ENCODE measurements around the gene CTDSPL2. TPM values are rescaled to one million over a fixed set of nuclear protein-coding genes. Genes with fewer than 3 reads are reported as not detected.

Gene CTDSPL2
- total RNA-seq, 4 donors from 2014 or later: 35.2 to 52.2 (median 44.4) TPM

DNA sequence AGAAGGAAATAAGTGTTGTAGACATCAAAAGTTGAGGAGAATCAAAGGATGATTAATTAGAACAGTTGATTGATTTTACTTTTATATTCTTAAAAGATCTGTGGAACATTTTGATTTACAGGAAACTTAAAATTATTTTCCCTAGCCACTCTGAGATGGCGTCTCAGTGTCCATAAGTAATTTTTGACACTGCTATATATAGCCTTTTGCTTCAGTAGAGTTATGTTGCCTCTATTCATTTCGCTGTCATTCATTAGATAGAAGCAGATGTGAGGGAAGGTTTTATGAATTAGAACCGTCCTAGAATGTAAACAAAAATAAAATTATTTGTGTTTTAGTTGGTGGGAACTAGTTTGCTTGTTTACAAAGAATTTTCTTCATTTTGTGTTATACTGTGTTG is 58.5 kb downstream of the CTDSPL2 start:
- TF ChIP-seq, protein P1, sequence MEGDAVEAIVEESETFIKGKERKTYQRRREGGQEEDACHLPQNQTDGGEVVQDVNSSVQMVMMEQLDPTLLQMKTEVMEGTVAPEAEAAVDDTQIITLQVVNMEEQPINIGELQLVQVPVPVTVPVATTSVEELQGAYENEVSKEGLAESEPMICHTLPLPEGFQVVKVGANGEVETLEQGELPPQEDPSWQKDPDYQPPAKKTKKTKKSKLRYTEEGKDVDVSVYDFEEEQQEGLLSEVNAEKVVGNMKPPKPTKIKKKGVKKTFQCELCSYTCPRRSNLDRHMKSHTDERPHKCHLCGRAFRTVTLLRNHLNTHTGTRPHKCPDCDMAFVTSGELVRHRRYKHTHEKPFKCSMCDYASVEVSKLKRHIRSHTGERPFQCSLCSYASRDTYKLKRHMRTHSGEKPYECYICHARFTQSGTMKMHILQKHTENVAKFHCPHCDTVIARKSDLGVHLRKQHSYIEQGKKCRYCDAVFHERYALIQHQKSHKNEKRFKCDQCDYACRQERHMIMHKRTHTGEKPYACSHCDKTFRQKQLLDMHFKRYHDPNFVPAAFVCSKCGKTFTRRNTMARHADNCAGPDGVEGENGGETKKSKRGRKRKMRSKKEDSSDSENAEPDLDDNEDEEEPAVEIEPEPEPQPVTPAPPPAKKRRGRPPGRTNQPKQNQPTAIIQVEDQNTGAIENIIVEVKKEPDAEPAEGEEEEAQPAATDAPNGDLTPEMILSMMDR (IDR thresholded peaks at IDR 0.05): no peak
- TF ChIP-seq POLR2A (IDR thresholded peaks at IDR 0.05) (no peak), EP300 (IDR thresholded peaks at IDR 0.05) (no peak)
- Histone ChIP-seq H3K4me3 (no peak overlapping the region), H3K27me3 (no peaks in the 10 kb centered on the region), H3K36me3 (peaks cover 0 to 44% (median 2%) of the 10 kb centered on the region in 3 donors), H3K4me1 (peaks cover 0 to 15% (median 0%) of the 10 kb centered on the region in 4 donors), H3K27ac (no peak overlapping the region), H3K9me3 (no peaks in the 10 kb centered on the region)
- WGBS, 2 donors: 61 to 65% methylated on average over 3 of the region's 3 CpGs
- DNase-seq (ENCODE audit: low spot score in 2 of 2): no peak

DNA sequence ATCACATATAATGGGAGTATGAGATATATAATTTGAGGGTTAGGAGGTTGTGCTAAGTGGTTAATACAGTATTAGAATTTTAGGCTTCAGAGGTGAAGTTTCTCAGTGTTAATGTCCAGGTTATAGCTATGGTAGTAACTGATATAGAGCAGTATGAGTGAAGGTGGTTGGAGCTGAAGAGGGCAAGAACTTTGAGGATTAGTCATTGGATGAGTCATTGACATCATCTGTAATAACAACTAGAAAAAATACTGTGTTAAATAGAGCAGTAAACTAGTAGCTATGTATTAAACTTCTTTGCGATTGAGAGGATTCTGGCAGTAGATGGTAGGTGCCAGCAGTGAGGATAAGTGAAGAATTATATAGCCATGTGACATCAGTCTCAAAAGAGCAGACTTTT is 62.0 kb downstream of the CTDSPL2 start:
- peaks cover 0 to 57% (median 2%) of the 10 kb centered on the region in 3 donors for H3K36me3 ChIP-seq
- TF ChIP-seq EP300 (IDR thresholded peaks at IDR 0.05) (no peak), POLR2A (IDR thresholded peaks at IDR 0.05) (no peak)
- TF ChIP-seq, protein P1 (IDR thresholded peaks at IDR 0.05): no peak
- H3K27me3 ChIP-seq: no peaks in the 10 kb centered on the region
- no peak overlapping the region for H3K27ac ChIP-seq
- no peak overlapping the region for H3K4me3 ChIP-seq
- peaks cover 0 to 11% (median 0%) of the 10 kb centered on the region in 4 donors for H3K4me1 ChIP-seq
- WGBS, 2 donors: 78 to 82% methylated on average over 1 of the region's 1 CpG
- no peak for DNase-seq (ENCODE audit: low spot score in 2 of 2)
- no peaks in the 10 kb centered on the region for H3K9me3 ChIP-seq

GRCh38 chr15:44490622-44491021 is 63.2 kb downstream of the CTDSPL2 start:
- H3K9me3 ChIP-seq: no peaks in the 10 kb centered on the region
- no peak overlapping the region for H3K4me3 ChIP-seq
- no peak overlapping the region for H3K27ac ChIP-seq
- peaks cover 0 to 11% (median 0%) of the 10 kb centered on the region in 4 donors for H3K4me1 ChIP-seq
- H3K36me3 ChIP-seq: peaks cover 0 to 61% (median 2%) of the 10 kb centered on the region in 3 donors
- TF ChIP-seq, protein P1 (IDR thresholded peaks at IDR 0.05): no peak
- no peak for TF ChIP-seq POLR2A (IDR thresholded peaks at IDR 0.05)
- no peak for TF ChIP-seq EP300 (IDR thresholded peaks at IDR 0.05)
- H3K27me3 ChIP-seq: no peaks in the 10 kb centered on the region
- no peak for DNase-seq (ENCODE audit: low spot score in 2 of 2)
- 81 to 86% methylated on average over 3 of the region's 3 CpGs for WGBS, 2 donors

- peaks cover 0 to 66% (median 2%) of the 10 kb centered on the region in 3 donors for H3K36me3 ChIP-seq
- WGBS, 2 donors: 92 to 95% methylated on average over 7 of the region's 7 CpGs
- H3K27ac ChIP-seq: no peak overlapping the region
- H3K9me3 ChIP-seq: no peaks in the 10 kb centered on the region
- no peak overlapping the region for H3K4me3 ChIP-seq
- no peak for DNase-seq (ENCODE audit: low spot score in 2 of 2)
- TF ChIP-seq POLR2A (IDR thresholded peaks at IDR 0.05): no peak
- TF ChIP-seq, protein P1 (IDR thresholded peaks at IDR 0.05): no peak
- no peak for TF ChIP-seq EP300 (IDR thresholded peaks at IDR 0.05)
- H3K27me3 ChIP-seq: no peaks in the 10 kb centered on the region
- peaks cover 0 to 11% (median 0%) of the 10 kb centered on the region in 4 donors for H3K4me1 ChIP-seq
These were observed 64.6 kb downstream of the CTDSPL2 start for GRCh38 chr15:44492040-44492439.

- H3K9me3 ChIP-seq: no peaks in the 10 kb centered on the region
- H3K4me1 ChIP-seq: peaks cover 0 to 11% (median 0%) of the 10 kb centered on the region in 4 donors
- H3K27ac ChIP-seq: no peak overlapping the region
- no peak overlapping the region for H3K4me3 ChIP-seq
- no peaks in the 10 kb centered on the region for H3K27me3 ChIP-seq
- H3K36me3 ChIP-seq: peaks cover 0 to 66% (median 0%) of the 10 kb centered on the region in 3 donors
- TF ChIP-seq POLR2A (IDR thresholded peaks at IDR 0.05): no peak
- TF ChIP-seq, protein P1 (IDR thresholded peaks at IDR 0.05): no peak
- no peak for DNase-seq (ENCODE audit: low spot score in 2 of 2)
- WGBS, 2 donors: 77 to 78% methylated on average over 3 of the region's 3 CpGs
These were observed 65.2 kb downstream of the CTDSPL2 start for GRCh38 chr15:44492672-44493071.

Data from tibial nerve (tissue), 4 donors.